Brain pericyte (primary cell): ENCODE measurements around the gene MAMLD1.

ENCODE experiments used
- DNase-seq: peaks from one replicate; pipeline ENCODE4 v3.0.0-alpha.2; 2012; ENCODE audit warnings: low read depth, low spot score

The MAMLD1 gene

DNA sequence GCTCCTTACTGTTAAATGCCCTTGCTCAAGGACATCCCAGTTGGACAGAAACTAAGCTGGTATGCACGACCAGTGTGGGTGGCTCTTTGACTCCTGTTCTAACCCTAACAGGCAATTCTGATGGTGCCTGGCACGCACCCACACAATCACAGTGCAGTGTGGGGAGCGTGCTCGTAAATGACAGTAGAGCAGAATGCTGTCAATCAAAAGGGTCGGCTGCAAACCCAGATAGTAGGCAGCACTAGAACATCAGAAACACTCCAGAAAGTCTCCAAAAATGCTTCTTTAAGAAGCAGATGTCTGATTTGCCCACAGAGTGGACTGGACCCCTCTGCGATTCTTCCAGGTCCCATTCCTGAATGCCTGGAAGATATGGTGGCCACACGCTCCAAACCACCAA lies 167.7 kb downstream of the MAMLD1 start:
- no peak for DNase-seq

DNA sequence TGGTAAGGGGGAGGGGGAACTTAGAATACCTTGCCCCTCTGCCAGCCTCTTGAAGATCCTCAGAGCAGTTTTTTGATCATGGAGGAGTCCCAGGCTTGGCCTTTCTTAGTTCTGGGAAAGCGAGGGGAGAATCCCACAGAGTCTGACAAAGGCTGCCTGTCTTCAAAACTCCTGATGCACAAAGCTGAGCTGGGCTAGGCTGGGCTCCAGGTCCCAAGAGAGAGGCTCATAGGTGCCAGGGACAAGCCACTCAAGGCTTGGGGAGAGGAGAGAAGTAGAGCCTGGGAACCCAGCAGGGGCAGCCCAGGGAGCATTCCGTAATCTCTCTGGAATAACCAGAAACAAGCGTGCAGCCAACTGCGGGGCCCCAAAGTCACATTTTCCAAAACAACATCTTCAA lies 168.3 kb downstream of the MAMLD1 start:
- no peak for DNase-seq

- no peak for DNase-seq
Observed at GRCh38 chrX:150533863-150534262, 170.7 kb downstream of the MAMLD1 start.

DNA sequence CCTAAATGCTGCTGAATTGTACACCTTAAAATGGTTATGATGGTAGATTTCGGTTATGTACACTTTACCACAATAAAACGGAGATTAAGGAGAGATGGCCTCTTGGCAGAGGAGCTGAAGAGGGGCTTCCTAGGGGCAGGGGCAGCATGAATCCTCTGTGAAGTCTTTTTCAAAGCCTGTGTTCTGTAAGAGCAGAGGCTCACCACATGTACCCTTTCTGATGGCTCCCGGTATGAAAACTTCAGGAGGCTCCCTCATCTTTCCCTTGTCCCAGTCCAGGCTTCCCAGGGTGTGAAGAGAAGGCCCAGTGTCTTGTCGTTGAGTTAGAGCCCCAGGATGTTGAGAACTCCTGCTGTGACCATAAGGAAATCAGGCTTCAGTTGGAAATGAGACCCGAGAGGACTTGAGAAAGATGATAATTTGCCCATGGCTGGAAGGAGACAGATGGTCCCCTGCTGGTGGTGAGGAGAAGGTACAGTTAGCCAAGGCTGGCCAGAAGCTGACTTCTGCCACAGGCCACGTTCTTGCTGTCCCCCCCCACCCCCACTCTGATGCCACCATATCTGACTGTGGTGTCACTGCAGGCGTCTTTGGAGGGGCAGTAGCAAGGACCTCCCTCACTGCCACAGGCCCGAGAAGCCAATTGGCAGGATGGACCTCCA lies 173.5 kb downstream of the MAMLD1 start:
- DNase-seq = no peak

DNA sequence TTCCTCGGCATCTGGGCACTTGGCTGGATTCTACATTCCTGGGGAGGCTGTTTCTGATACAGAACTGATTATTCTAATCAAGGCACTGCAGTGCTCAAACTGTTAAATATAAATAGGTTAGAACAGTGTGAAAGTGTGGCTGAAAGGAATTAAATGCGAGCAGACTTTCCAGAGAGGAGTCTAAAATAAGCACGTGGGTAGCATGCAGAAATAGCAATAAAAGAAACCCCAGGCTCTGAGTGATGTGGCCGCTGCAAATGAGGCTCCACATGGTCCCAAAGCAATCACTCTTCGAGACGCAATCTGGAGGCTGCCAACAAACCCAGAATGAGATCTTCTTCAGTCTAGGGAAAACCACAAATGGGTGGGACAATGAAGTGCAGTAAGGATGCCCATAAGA lies 174.7 kb downstream of the MAMLD1 start:
- DNase-seq = no peak

DNA sequence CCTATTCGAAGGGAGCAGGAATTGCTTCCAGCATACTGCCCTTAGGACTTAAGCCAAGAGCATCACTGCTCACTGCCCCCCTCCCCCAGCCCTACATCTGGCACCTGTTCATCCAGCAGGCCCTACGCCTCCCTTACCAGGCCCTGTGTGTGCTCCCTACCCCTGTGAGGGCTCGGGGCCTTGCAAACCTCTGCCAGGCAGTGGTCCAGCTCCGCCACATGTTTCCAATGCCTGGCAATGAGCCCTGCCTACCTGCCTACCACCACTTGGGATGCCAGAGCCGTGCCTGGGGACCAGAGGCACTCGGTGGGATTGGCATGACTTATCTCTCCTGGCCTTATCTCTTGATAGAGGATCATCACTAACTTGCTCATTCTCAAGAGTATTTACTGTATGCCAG lies 177.8 kb downstream of the MAMLD1 start:
- no peak for DNase-seq

GRCh38 chrX:150542846-150543229 lies 179.7 kb downstream of the MAMLD1 start:
- DNase-seq = no peak

DNA sequence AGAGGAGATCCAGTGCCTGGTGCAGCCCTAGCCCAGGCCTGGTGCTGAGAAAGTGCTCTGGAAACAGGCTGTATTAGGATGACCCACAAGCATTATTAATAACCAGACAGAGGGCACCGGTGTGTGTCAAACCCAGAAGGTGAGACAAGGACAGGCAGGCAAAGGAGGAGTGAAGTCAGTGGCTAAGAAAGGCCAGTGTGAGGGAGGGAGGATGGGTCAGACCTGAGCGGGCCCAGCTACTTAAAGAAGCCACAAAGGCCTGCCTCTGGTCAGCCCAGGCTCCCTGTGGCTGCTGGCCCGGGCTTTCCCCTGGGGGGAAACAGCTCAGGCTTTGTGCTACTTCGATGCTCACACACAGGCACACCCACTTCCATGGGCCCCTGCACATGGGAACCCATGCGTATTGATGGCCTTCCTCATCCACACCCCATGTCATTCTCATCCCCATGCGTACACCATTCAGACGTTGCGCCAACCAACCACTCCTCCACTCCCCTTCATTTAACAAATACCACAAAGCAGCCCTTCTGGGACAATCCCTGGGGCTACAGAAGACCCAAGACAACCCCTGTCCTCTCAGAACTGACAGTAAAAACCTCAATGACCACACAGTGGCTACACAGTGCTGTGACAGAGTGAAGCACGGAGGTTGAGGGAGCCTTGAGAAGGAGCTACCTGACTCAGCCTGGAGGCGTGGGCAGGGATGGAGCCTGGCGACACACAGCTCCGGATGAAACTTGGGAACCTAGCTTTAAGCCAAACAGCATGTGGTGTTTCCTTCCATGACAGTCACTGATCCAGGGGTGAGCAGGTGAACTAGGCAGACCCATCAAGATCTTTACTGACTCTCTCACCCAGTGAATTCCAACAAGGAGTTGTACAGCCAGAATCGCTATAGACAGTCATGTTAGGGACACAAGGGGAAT lies 180.4 kb downstream of the MAMLD1 start:
- DNase-seq = no peak

- DNase-seq = no peak
Observed at GRCh38 chrX:150544222-150544787, 181.2 kb downstream of the MAMLD1 start.

- no peak for DNase-seq
Observed at GRCh38 chrX:150544835-150545770, 182.0 kb downstream of the MAMLD1 start.

DNA sequence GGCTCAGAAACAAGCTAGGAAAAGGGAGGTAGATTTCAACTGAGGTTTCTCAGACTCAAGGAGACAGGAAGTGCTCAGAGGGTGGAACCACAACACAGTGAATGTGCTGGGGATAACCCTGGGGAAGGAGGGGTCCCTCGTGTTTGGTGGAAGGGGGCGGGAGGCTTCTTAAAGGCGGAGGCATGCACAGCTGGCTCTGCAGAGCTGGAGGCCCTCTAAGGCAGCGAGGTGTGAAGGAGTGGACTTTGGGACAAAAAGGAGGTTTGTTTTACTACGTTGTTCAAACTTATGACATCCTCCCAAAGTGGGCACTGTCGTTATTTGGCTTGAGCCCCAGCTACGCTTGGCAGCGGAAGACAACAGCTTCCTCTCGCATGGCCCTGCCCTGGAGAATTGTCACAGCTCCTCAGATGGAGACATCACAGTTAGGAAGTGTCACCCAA lies 183.6 kb downstream of the MAMLD1 start:
- DNase-seq = no peak

DNA sequence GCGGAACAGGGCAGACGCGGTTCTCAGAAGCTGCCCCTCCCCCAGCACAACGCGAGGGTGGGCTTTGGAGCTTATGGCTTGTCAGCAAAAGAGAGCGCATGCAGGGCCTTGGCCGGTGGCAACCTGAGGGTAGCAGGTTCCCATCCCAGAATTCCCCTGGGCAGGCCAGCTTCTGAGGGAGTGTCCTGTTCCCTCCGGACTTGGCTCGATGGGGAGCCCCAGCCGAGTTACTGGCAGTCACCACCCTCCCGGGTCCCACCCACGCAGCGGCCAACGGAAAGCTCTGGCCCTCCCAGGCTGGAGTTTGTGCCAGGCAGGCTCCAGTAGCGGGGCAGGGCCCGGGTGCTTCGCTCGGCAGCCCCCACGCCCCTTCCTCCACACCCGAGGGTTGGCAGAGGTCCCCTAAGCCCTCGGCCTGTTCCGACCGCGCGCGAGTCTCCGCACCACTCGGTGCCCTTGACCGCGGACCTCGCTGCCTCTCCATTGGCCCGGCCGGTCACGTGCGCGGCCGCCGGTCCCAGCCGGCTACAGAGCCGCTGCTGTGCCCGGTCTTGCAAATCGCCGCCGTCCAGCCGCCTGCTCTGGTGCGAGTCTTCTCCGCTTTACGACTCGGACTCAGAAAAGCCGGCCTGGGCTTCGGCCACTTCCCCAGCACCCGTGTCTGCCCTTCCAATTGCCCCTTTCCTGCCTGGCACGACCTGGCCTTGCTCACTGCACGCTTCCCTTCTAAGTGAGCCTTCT lies 184.4 kb downstream of the MAMLD1 start:
- no peak for DNase-seq

DNA sequence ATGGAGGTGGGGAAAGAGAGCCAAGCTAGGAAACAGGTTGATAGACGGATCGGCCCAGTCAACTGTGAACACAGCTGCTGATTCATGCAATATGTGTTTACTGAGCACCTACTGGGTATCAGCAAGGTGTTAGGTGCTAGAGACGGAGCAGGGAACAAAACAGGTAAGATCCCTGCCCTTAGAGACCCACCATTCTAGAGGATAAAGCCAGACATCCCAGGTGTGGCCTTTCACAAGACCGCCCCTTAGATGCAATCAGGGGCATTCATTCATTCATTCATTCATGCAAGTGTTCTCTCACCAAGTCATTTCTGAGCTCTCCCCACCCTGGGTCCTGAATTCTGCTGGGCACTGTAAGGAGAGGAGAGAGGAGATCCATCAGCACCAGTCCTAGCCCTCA lies 185.1 kb downstream of the MAMLD1 start:
- no peak for DNase-seq

DNA sequence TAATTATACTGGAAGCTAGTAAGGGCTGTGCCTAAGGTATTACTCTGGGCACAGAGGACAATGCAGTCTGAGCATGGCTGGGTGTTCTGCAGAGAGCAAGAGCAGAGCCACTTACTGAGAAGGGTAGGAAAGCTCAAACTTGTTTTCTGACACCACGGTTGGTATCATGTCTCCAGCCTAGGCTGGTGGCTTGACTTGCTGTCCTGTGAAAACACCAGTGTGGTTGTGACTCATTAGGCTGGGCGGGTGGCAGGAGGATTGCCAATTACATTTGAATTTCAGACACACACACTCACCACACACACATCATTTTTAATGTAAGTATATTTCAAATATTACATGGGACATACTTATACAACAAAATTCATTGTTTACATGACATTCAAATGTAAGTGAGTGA lies 185.6 kb downstream of the MAMLD1 start:
- DNase-seq = no peak

GRCh38 chrX:150551963-150552362 lies 188.8 kb downstream of the MAMLD1 start:
- DNase-seq = no peak

- DNase-seq = no peak
Observed at GRCh38 chrX:150558424-150558823, 195.3 kb downstream of the MAMLD1 start.
